Measurements from ENCODE around the gene MT1HL1.

Gene MT1HL1

DNA sequence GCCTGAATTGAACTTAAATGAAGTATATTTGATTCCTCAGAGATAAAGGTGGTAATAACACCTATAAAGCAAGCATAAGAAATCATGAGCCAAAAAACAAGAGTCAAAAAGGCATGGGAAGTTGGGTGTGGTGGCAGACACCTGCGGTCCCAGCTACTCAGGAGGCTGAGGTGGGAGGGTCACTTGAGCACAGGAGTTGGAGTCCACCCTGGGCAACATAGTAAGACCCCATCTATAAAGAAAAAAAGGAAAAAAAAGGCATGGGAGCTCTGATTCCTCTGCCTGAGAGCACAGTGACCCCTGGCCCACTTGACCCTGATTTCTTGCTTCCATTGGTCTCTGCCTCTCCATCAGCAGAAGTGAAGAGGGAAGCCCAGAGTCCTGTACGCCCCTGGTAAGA lies 40.3 kb downstream of the MT1HL1 start:
- DNase-seq (ENCODE audit: low read depth in 1 of 2, low spot score in 1 of 2), result no peak
- H3K27ac ChIP-seq (replicated peaks), result no peak overlapping the region
- H3K27me3 ChIP-seq (ENCODE audit: insufficient read depth, poor library complexity, severe bottlenecking), result no peaks in the 10 kb centered on the region
- no peak overlapping the region for H3K4me3 ChIP-seq (replicated peaks; ENCODE audit: insufficient read depth, low read length)
- TF ChIP-seq GABPA (IDR thresholded peaks at IDR 0.05; ENCODE audit: low read depth) (no peak), POLR2AphosphoS5 (IDR thresholded peaks at IDR 0.05; ENCODE audit: low read depth) (no peak), CTCF (IDR thresholded peaks at IDR 0.05; ENCODE audit: insufficient read depth, low read length) (no peak), SPI1 (IDR thresholded peaks at IDR 0.05; ENCODE audit: borderline replicate concordance, low read depth) (no peak)
- TF ChIP-seq, protein P1, sequence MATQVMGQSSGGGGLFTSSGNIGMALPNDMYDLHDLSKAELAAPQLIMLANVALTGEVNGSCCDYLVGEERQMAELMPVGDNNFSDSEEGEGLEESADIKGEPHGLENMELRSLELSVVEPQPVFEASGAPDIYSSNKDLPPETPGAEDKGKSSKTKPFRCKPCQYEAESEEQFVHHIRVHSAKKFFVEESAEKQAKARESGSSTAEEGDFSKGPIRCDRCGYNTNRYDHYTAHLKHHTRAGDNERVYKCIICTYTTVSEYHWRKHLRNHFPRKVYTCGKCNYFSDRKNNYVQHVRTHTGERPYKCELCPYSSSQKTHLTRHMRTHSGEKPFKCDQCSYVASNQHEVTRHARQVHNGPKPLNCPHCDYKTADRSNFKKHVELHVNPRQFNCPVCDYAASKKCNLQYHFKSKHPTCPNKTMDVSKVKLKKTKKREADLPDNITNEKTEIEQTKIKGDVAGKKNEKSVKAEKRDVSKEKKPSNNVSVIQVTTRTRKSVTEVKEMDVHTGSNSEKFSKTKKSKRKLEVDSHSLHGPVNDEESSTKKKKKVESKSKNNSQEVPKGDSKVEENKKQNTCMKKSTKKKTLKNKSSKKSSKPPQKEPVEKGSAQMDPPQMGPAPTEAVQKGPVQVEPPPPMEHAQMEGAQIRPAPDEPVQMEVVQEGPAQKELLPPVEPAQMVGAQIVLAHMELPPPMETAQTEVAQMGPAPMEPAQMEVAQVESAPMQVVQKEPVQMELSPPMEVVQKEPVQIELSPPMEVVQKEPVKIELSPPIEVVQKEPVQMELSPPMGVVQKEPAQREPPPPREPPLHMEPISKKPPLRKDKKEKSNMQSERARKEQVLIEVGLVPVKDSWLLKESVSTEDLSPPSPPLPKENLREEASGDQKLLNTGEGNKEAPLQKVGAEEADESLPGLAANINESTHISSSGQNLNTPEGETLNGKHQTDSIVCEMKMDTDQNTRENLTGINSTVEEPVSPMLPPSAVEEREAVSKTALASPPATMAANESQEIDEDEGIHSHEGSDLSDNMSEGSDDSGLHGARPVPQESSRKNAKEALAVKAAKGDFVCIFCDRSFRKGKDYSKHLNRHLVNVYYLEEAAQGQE (IDR thresholded peaks at IDR 0.05; ENCODE audit: insufficient replicate concordance, low read depth), result no peak

- no peak overlapping the region for H3K4me3 ChIP-seq (replicated peaks; ENCODE audit: insufficient read depth, low read length)
- H3K27me3 ChIP-seq (ENCODE audit: insufficient read depth, poor library complexity, severe bottlenecking), result no peaks in the 10 kb centered on the region
- no peak for DNase-seq (ENCODE audit: low read depth in 1 of 2, low spot score in 1 of 2)
- TF ChIP-seq, protein P1 (IDR thresholded peaks at IDR 0.05; ENCODE audit: insufficient replicate concordance, low read depth), result no peak
- H3K27ac ChIP-seq (replicated peaks), result no peak overlapping the region
These were observed 45.1 kb downstream of the MT1HL1 start for GRCh38 chr1:236959112-236959511.

GRCh38 chr1:236957235-236957634 lies 47.0 kb downstream of the MT1HL1 start:
- Histone ChIP-seq H3K4me3 (replicated peaks; ENCODE audit: insufficient read depth, low read length) (no peak overlapping the region), H3K27ac (replicated peaks) (no peak overlapping the region), H3K27me3 (ENCODE audit: insufficient read depth, poor library complexity, severe bottlenecking) (no peaks in the 10 kb centered on the region)
- TF ChIP-seq CTCF (IDR thresholded peaks at IDR 0.05; ENCODE audit: insufficient read depth, low read length) (no peak), POLR2AphosphoS5 (IDR thresholded peaks at IDR 0.05; ENCODE audit: low read depth) (no peak), SPI1 (IDR thresholded peaks at IDR 0.05; ENCODE audit: borderline replicate concordance, low read depth) (no peak)
- TF ChIP-seq, protein P1 (IDR thresholded peaks at IDR 0.05; ENCODE audit: insufficient replicate concordance, low read depth), result no peak
- DNase-seq (ENCODE audit: low read depth in 1 of 2, low spot score in 1 of 2), result no peak
